Measurements from ENCODE around the gene SESTD1.

Gene SESTD1

DNA sequence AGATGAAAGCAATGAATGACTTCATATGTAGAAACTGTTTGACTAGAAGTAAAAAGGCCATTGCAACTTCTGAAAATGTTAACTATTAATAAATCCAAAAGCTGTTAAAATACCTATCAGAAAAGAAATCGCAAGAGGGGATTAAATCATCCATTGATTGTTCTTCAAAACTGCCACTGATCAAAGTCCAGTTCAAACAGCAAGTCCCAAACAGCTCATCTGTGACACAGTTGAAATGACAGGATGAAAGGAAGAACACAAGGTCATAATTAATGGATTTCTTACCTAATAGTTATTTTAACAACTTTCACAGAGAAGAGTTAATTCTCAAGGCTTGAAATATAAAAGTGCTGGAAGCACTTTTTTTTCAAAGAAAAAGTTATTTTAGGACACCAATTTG is 90.4 kb downstream of the SESTD1 start:
- Histone ChIP-seq H3K4me1 (peaks cover 0 to 11% (median 3%) of the 10 kb centered on the region in 4 donors), H3K36me3 (peaks cover 19 to 48% (median 31%) of the 10 kb centered on the region in 3 donors), H3K27ac (no peak overlapping the region), H3K9me3 (no peaks in the 10 kb centered on the region), H3K4me3 (no peak overlapping the region), H3K27me3 (no peaks in the 10 kb centered on the region)
- DNase-seq = no peak
- TF ChIP-seq, protein P1, sequence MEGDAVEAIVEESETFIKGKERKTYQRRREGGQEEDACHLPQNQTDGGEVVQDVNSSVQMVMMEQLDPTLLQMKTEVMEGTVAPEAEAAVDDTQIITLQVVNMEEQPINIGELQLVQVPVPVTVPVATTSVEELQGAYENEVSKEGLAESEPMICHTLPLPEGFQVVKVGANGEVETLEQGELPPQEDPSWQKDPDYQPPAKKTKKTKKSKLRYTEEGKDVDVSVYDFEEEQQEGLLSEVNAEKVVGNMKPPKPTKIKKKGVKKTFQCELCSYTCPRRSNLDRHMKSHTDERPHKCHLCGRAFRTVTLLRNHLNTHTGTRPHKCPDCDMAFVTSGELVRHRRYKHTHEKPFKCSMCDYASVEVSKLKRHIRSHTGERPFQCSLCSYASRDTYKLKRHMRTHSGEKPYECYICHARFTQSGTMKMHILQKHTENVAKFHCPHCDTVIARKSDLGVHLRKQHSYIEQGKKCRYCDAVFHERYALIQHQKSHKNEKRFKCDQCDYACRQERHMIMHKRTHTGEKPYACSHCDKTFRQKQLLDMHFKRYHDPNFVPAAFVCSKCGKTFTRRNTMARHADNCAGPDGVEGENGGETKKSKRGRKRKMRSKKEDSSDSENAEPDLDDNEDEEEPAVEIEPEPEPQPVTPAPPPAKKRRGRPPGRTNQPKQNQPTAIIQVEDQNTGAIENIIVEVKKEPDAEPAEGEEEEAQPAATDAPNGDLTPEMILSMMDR (IDR thresholded peaks at IDR 0.05) = no peak
- intact Hi-C loops (cut with DNase I; ENCODE audit: low total_unique reads) = no loop called here

DNA sequence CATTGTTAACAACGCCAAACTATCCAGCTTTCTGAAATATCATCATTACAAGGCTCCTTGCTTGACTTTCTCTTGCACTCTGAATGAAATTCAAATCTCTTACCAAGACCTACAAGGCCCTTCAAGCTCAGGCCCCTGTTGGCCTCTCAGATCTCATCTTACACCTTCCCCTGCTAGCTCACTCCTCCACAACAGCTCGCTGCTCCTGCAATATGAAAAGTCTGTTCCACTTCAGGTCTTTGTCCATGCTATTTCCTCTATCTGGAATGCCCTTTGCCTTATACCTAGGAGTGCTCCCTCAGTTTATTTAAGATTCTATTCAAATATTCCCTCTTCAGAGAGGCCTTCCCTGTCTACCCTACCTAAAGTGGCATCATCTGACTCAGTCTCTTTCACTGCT is 91.7 kb downstream of the SESTD1 start:
- Histone ChIP-seq H3K4me3 (no peak overlapping the region), H3K36me3 (peaks cover 19 to 51% (median 25%) of the 10 kb centered on the region in 3 donors), H3K4me1 (peaks cover 0 to 9% (median 2%) of the 10 kb centered on the region in 4 donors), H3K9me3 (no peaks in the 10 kb centered on the region), H3K27me3 (no peaks in the 10 kb centered on the region), H3K27ac (no peak overlapping the region)
- intact Hi-C loops (cut with DNase I; ENCODE audit: low total_unique reads) = no loop called here
- no peak for DNase-seq
- TF ChIP-seq, protein P1 (IDR thresholded peaks at IDR 0.05) = no peak

DNA sequence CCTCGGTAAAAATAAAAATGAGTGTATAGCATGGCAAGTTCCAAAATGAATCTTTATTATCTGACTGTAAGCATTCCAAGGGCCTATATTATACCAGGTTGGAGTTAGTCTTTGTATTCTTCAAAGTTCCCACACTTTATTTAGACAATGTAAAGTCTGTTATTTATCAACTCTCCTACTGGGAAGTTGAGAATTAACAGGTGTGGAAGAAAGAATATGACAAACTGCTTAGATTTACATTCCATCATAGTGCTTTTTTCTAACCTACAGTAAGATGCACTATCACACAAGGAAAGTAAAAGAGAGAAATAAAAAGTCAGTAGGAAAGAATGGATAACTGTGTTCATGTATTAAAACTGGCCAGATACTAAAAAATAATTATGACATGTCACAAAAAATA is 93.3 kb downstream of the SESTD1 start:
- H3K4me1 ChIP-seq = no peaks in the 10 kb centered on the region
- intact Hi-C loops (cut with DNase I; ENCODE audit: low total_unique reads) = no loop called here
- peaks cover 19 to 53% (median 30%) of the 10 kb centered on the region in 3 donors for H3K36me3 ChIP-seq
- TF ChIP-seq, protein P1 (IDR thresholded peaks at IDR 0.05) = no peak
- H3K4me3 ChIP-seq = no peak overlapping the region
- no peak overlapping the region for H3K27ac ChIP-seq
- no peaks in the 10 kb centered on the region for H3K9me3 ChIP-seq
- no peaks in the 10 kb centered on the region for H3K27me3 ChIP-seq
- DNase-seq = no peak

DNA sequence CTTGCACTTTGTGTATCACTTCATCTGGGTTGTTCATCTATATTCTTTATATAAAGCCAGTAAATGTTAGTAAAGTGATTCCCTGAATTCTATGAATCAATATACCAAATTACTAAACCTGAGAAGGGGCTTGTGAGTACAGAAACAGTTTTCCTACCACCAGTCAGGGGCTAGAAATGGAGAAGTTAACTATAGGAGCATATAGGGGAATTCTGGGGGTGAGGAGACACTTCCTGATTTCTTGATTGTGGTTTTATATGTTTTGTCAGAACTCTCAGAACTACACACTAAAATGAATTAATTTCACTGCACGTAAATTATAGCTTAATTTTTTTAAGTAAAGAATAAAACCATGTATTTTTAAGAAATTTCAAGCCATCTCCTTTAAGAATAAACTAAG is 93.7 kb downstream of the SESTD1 start:
- no peak overlapping the region for H3K4me3 ChIP-seq
- intact Hi-C loops (cut with DNase I; ENCODE audit: low total_unique reads) = no loop called here
- H3K27me3 ChIP-seq = no peaks in the 10 kb centered on the region
- no peaks in the 10 kb centered on the region for H3K4me1 ChIP-seq
- H3K9me3 ChIP-seq = no peaks in the 10 kb centered on the region
- no peak overlapping the region for H3K27ac ChIP-seq
- H3K36me3 ChIP-seq = peaks cover 19 to 49% (median 32%) of the 10 kb centered on the region in 3 donors
- TF ChIP-seq, protein P1 (IDR thresholded peaks at IDR 0.05) = no peak
- DNase-seq = no peak

DNA sequence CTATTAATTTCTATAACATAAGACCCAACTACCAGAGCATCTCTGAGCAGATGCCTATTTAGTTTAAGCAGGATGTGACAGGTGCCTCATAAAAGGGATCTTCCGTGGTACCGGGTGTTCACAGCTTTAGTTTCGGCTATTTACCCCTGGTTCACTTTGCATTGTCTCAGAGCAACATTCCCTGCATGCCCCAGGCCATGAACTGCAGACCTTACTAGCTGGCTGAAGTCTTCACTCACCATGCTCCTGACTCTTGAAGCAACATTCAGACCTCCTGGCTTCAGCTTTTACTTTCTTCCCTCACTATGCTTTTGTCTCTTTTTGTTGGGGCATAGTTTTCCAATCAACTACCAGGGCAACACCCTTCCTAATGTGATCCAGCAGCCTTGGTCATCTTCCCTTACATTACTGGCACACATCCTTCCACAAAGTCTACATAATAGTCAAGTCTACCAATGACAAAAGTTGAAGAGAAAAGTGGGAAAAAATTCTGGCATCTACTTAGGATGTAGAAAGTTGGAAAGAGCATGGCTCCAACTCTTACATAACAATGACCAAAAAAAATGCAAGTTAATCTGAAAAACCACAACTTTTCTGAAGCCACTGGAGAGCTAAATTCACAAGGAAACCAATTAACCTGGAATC is 99.2 kb downstream of the SESTD1 start:
- TF ChIP-seq, protein P1 (IDR thresholded peaks at IDR 0.05) = no peak
- H3K9me3 ChIP-seq = no peaks in the 10 kb centered on the region
- H3K4me1 ChIP-seq = no peaks in the 10 kb centered on the region
- intact Hi-C loops (cut with DNase I; ENCODE audit: low total_unique reads) = no loop called here
- no peak overlapping the region for H3K4me3 ChIP-seq
- H3K27me3 ChIP-seq = no peaks in the 10 kb centered on the region
- no peak overlapping the region for H3K27ac ChIP-seq
- H3K36me3 ChIP-seq = peaks cover 2 to 35% (median 27%) of the 10 kb centered on the region in 3 donors
- DNase-seq = no peak

All from tibial artery (tissue), 4 donors.